ENCODE data around the gene MRPS5.

Gene MRPS5

GRCh38 chr2:95059656-95060370 is 61.8 kb downstream of the MRPS5 start:
- no peak for DNase-seq

- DNase-seq: no peak
Measured at GRCh38 chr2:95058989-95059641, 62.5 kb downstream of the MRPS5 start.

GRCh38 chr2:95058466-95058988 is 63.1 kb downstream of the MRPS5 start:
- DNase-seq: no peak

- DNase-seq: no peak
Measured at GRCh38 chr2:95057535-95058370, 63.9 kb downstream of the MRPS5 start.

GRCh38 chr2:95056461-95057459 is 64.8 kb downstream of the MRPS5 start:
- no peak for DNase-seq

- DNase-seq: no peak
Measured at GRCh38 chr2:95056044-95056443, 65.6 kb downstream of the MRPS5 start.

GRCh38 chr2:95055262-95055661 is 66.3 kb downstream of the MRPS5 start:
- DNase-seq: no peak

GRCh38 chr2:95054016-95054415 is 67.6 kb downstream of the MRPS5 start:
- DNase-seq: no peak

- DNase-seq: no peak
Measured at GRCh38 chr2:95053543-95053942, 68.1 kb downstream of the MRPS5 start.

GRCh38 chr2:95052804-95053479 is 68.7 kb downstream of the MRPS5 start:
- no peak for DNase-seq

- DNase-seq: no peak
Measured at GRCh38 chr2:95052307-95052706, 69.3 kb downstream of the MRPS5 start.

- no peak for DNase-seq
Measured at GRCh38 chr2:95051626-95052025, 70.0 kb downstream of the MRPS5 start.

GRCh38 chr2:95050385-95051300 is 71.0 kb downstream of the MRPS5 start:
- DNase-seq: no peak

- DNase-seq: no peak
Measured at GRCh38 chr2:95049961-95050360, 71.6 kb downstream of the MRPS5 start.

- no peak for DNase-seq
Measured at GRCh38 chr2:95049683-95049955, 72.0 kb downstream of the MRPS5 start.

GRCh38 chr2:95048825-95049682 is 72.6 kb downstream of the MRPS5 start:
- DNase-seq: no peak

GRCh38 chr2:95047629-95048510 is 73.7 kb downstream of the MRPS5 start:
- peak; percentile 24 for DNase-seq

GRCh38 chr2:95046371-95047112 is 75.1 kb downstream of the MRPS5 start:
- DNase-seq: no peak
